SK-N-SH (cell line): ENCODE measurements around the gene ACVRL1. TPM values are rescaled to one million over a fixed set of nuclear protein-coding genes. Genes with fewer than 3 reads are reported as not detected.

Experiments used
- CTCF ChIA-PET: fragments of 300-600, 350-600 bp; formaldehyde crosslinking; extraction: SDS; loops from one replicate; lab custom pipeline; 2021; lab: Yijun Ruan, JAX
- POLR2A ChIA-PET: fragments of 350-600 bp; sonication (Branson Sonifier 250); formaldehyde crosslinking; extraction: SDS; loops from one replicate; lab custom pipeline; 2020; ENCODE audit warnings: antibody characterized with exemption, inconsistent platforms; lab: Yijun Ruan, JAX
- DNase-seq: peaks from one replicate; pipeline ENCODE4 v3.0.0; 2012
- H2AFZ ChIP-seq: fragments of 200-600 bp; sonication (generic); 2 replicates; pipeline ENCODE4 v1.8.1; 2016; ENCODE audit warnings: antibody characterized with exemption, mild to moderate bottlenecking, low read depth
- H3F3A ChIP-seq: fragments of 200-600 bp; sonication (generic); replicated peaks from 2 replicates; pipeline ENCODE3; 2016; ENCODE audit warnings: antibody characterized with exemption, mild to moderate bottlenecking; ENCODE audit not compliant: insufficient read depth
- H3K27ac ChIP-seq, 2 experiments: fragments of 200-500 bp in 1 of 2; fragments of 200-600 bp in 1 of 2; sonication (Bioruptor generic) in 1 of 2; sonication (generic), shearing (Covaris generic) in 1 of 2; 2 replicates each; pipeline versions ENCODE4 v1.5.1 to v1.6.1; 2014 to 2016; ENCODE audit warnings: low read depth in 2 of 2, inconsistent platforms in 1 of 2, low read length in 1 of 2, mild to moderate bottlenecking in 1 of 2, mixed read lengths in 1 of 2
- H3K27me3 ChIP-seq: fragments of 200-600 bp; sonication (generic), shearing (Covaris generic); 2 replicates; pipeline ENCODE4 v1.6.1; 2016; ENCODE audit warnings: mixed run types; ENCODE audit not compliant: insufficient read depth
- H3K36me3 ChIP-seq, 2 experiments: fragments of 200-500 bp in 1 of 2; fragments of 200-600 bp in 1 of 2; sonication (Bioruptor generic) in 1 of 2; sonication (generic) in 1 of 2; replicated peaks in 1 of 2; 2 replicates each; pipeline versions ENCODE3 to v1.5.1; 2014 to 2016; ENCODE audit warnings: low read length in 1 of 2, mild to moderate bottlenecking in 1 of 2; ENCODE audit not compliant: insufficient read depth in 2 of 2, control insufficient read depth in 1 of 2
- H3K4me1 ChIP-seq, 2 experiments: fragments of 200-500 bp in 1 of 2; fragments of 200-600 bp in 1 of 2; sonication (Bioruptor generic) in 1 of 2; sonication (generic), shearing (Covaris generic) in 1 of 2; 2 replicates each; pipeline versions ENCODE4 v1.5.1 to v1.6.1; 2014 to 2016; ENCODE audit warnings: low read depth in 1 of 2, low read length in 1 of 2, mixed run types in 1 of 2; ENCODE audit not compliant: insufficient read depth in 2 of 2, control insufficient read depth in 1 of 2
- H3K4me2 ChIP-seq: fragments of 200-600 bp; sonication (generic), shearing (Covaris generic); 2 replicates; pipeline ENCODE4 v1.6.1; 2017; ENCODE audit warnings: mixed run types
- H3K4me3 ChIP-seq, 2 experiments: fragments of 200-500 bp in 1 of 2; fragments of 200-600 bp in 1 of 2; sonication (Bioruptor generic) in 1 of 2; sonication (generic), shearing (Covaris generic) in 1 of 2; 2 replicates each; pipeline versions ENCODE4 v1.5.1 to v1.8.1; 2014 to 2016; ENCODE audit warnings: low read depth in 2 of 2, inconsistent platforms in 1 of 2, low read length in 1 of 2, mild to moderate bottlenecking in 1 of 2, mixed read lengths in 1 of 2, moderate library complexity in 1 of 2
- H3K79me2 ChIP-seq: fragments of 200-600 bp; sonication (generic); 2 replicates; pipeline ENCODE4 v1.8.1; 2017; ENCODE audit warnings: mild to moderate bottlenecking; ENCODE audit not compliant: insufficient read depth
- H3K9ac ChIP-seq: fragments of 200-600 bp; sonication (generic); 2 replicates; pipeline ENCODE4 v1.6.1; 2017; ENCODE audit warnings: mixed run types
- H3K9me2 ChIP-seq: fragments of 200-600 bp; sonication (generic); 2 replicates; pipeline ENCODE4 v1.6.1; 2017; ENCODE audit warnings: mixed run types
- H3K9me3 ChIP-seq: fragments of 200-600 bp; sonication (generic); 2 replicates; pipeline ENCODE4 v1.6.1; 2017; ENCODE audit warnings: mixed run types, mild to moderate bottlenecking, moderate library complexity
- H4K20me1 ChIP-seq: fragments of 200-600 bp; sonication (generic); 2 replicates; pipeline ENCODE4 v1.6.1; 2017; ENCODE audit warnings: mild to moderate bottlenecking, mixed run types; ENCODE audit not compliant: insufficient read depth
- CHD2 ChIP-seq: fragments of 150-350 bp; IDR thresholded peaks from 2 replicates; pipeline ENCODE4 v1.6.1; 2018; ENCODE audit warnings: low read length; ENCODE audit not compliant: partially characterized antibody
- ELF1 ChIP-seq: IDR thresholded peaks from 2 replicates; pipeline ENCODE4 v1.4.0; 2012
- EP300 ChIP-seq, 2 experiments: IDR thresholded peaks; 2 replicates each; pipeline versions ENCODE4 v1.4.0 to v1.6.1; 2012; ENCODE audit warnings: borderline replicate concordance in 1 of 2, low read depth in 1 of 2, low read length in 1 of 2
- EZH2phosphoT487 ChIP-seq: fragments of 200-600 bp; sonication (generic); IDR thresholded peaks from 2 replicates; pipeline ENCODE4 v1.6.1; 2017; ENCODE audit warnings: low read depth, mixed run types, mild to moderate bottlenecking, antibody characterized with exemption, moderate library complexity, borderline replicate concordance
- FOXJ3 ChIP-seq: sonication (generic); formaldehyde crosslinking; IDR thresholded peaks from 2 replicates; pipeline ENCODE4 v1.5.1; 2020; ENCODE audit warnings: mild to moderate bottlenecking, missing genetic modification reagents
- FOXM1 ChIP-seq: IDR thresholded peaks from 2 replicates; pipeline ENCODE4 v1.4.0; 2012; ENCODE audit warnings: low read depth, mild to moderate bottlenecking
- GATA2 ChIP-seq: sonication (generic); formaldehyde crosslinking; IDR thresholded peaks from 2 replicates; pipeline ENCODE4 v1.5.0; 2020; ENCODE audit warnings: mild to moderate bottlenecking, missing genetic modification reagents
- IRF3 ChIP-seq: fragments of 150-350 bp; IDR thresholded peaks from 2 replicates; pipeline ENCODE4 v1.6.1; 2016; ENCODE audit warnings: mild to moderate bottlenecking, low read depth, low read length
- POLR2AphosphoS5 ChIP-seq: IDR thresholded peaks from 2 replicates; pipeline ENCODE4 v1.6.1; 2012; ENCODE audit warnings: low read depth, low read length
- RAD21 ChIP-seq: IDR thresholded peaks from 2 replicates; pipeline ENCODE4 v1.6.1; 2012; ENCODE audit warnings: mild to moderate bottlenecking, low read length
- RCOR1 ChIP-seq: fragments of 150-350 bp; IDR thresholded peaks from 2 replicates; pipeline ENCODE4 v1.6.1; 2017; ENCODE audit warnings: antibody characterized with exemption, low read length
- RFX5 ChIP-seq: IDR thresholded peaks from 2 replicates; pipeline ENCODE4 v1.6.1; 2012; ENCODE audit warnings: mild to moderate bottlenecking, improper control_type of control experiment, low read length
- SIN3A ChIP-seq: IDR thresholded peaks from 2 replicates; pipeline ENCODE4 v1.6.1; 2012; ENCODE audit warnings: low read depth, mild to moderate bottlenecking, low read length, moderate library complexity, borderline replicate concordance
- SMC3 ChIP-seq: IDR thresholded peaks from 2 replicates; pipeline ENCODE4 v1.6.1; 2012; ENCODE audit warnings: low read depth, low read length, improper control_type of control experiment
- TAF1 ChIP-seq: IDR thresholded peaks from 2 replicates; pipeline ENCODE4 v1.6.1; 2012; ENCODE audit warnings: low read depth, mild to moderate bottlenecking, low read length, moderate library complexity, borderline replicate concordance
- TCF12 ChIP-seq: IDR thresholded peaks from 2 replicates; pipeline ENCODE4 v1.4.0; 2012
- YY1 ChIP-seq: IDR thresholded peaks from 2 replicates; pipeline ENCODE4 v1.4.0; 2012; ENCODE audit warnings: low read depth, mild to moderate bottlenecking
- WGBS: methylation state at CpG from one replicate; pipeline ENCODE4 v1.1.6; 2017; ENCODE audit warnings: low lambda C conversion rate; 5-methylcytosine and 5-hydroxymethylcytosine counted together
- polyA plus RNA-seq, 3 experiments: library from polyadenylated mRNA; depleted of rRNA; stranded (reverse); fragments of >200 nt; gene quantifications; 2 replicates each; pipeline ENCODE4 v1.2.3, GENCODE V29; 2012
- TF ChIP-seq, protein P1 (sequence below): IDR thresholded peaks from 2 replicates; pipeline ENCODE4; 2012
- TF ChIP-seq, protein P2 (sequence below): IDR thresholded peaks from 2 replicates; pipeline ENCODE4 v1.6.1; 2012; ENCODE audit warnings: mild to moderate bottlenecking, low read depth, low read length, moderate library complexity

The ACVRL1 gene
- polyA plus RNA-seq, 1 of the 3 experiments (the other 2 are of a cell fraction) = 0.07 TPM

- 56% methylated on average over 4 of the region's 4 CpGs for WGBS
- Histone ChIP-seq H3K27ac (peak overlapping the region in 1 of 2 experiments; percentile 89; a peak in 2 of 4 replicates), H3K4me2 (0 out of 2 replicates have a peak overlapping the region, but pooled peaks have one; percentile 15), H3K36me3 (peaks cover 0 to 7% of the 10 kb centered on the region in 2 experiments), H3K79me2 (peaks cover 44% of the 10 kb centered on the region), H3K4me1 (peaks cover 6 to 22% of the 10 kb centered on the region in 2 experiments; a peak in 2 of 4 replicates), H2AFZ (no peak overlapping the region), H3F3A (peaks cover 11% of the 10 kb centered on the region), H3K27me3 (0 out of 2 replicates have a peak, but pooled peaks cover 9% of the 10 kb centered on the region), H3K9me2 (no peaks in the 10 kb centered on the region), H4K20me1 (no peaks in the 10 kb centered on the region; the same call in 1 of the 2 replicates), H3K9ac (no peak overlapping the region), H3K9me3 (no peaks in the 10 kb centered on the region), H3K4me3 (peak overlapping the region in 1 of 2 experiments; percentile 94; a peak in 1 of 4 replicates)
- POLR2A ChIA-PET = no interaction called here
- DNase-seq = no peak
- CTCF ChIA-PET = interaction anchor here (0.6 to 3.6 kb wide), 8 partner anchors 8 to 870 kb away, joined by 3 to 18 read pairs (median 4); no protein-coding TSS in a partner anchor
- no peak for TF ChIP-seq FOXJ3
- TF ChIP-seq TCF12 = no peak
- no peak for TF ChIP-seq EP300 (IDR thresholded peaks at IDR 0.05; ENCODE audit: borderline replicate concordance in 1 of 2, low read depth in 1 of 2, low read length in 1 of 2)
- no peak for TF ChIP-seq POLR2AphosphoS5
- no peak for TF ChIP-seq RFX5
- TF ChIP-seq, protein P1, sequence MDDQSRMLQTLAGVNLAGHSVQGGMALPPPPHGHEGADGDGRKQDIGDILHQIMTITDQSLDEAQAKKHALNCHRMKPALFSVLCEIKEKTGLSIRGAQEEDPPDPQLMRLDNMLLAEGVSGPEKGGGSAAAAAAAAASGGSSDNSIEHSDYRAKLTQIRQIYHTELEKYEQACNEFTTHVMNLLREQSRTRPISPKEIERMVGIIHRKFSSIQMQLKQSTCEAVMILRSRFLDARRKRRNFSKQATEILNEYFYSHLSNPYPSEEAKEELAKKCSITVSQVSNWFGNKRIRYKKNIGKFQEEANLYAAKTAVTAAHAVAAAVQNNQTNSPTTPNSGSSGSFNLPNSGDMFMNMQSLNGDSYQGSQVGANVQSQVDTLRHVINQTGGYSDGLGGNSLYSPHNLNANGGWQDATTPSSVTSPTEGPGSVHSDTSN = no peak
- no peak for TF ChIP-seq FOXM1
- no peak for TF ChIP-seq ELF1
- TF ChIP-seq SMC3 = no peak
- no peak for TF ChIP-seq CHD2
- no peak for TF ChIP-seq TAF1
- no peak for TF ChIP-seq EZH2phosphoT487
- TF ChIP-seq, protein P2, sequence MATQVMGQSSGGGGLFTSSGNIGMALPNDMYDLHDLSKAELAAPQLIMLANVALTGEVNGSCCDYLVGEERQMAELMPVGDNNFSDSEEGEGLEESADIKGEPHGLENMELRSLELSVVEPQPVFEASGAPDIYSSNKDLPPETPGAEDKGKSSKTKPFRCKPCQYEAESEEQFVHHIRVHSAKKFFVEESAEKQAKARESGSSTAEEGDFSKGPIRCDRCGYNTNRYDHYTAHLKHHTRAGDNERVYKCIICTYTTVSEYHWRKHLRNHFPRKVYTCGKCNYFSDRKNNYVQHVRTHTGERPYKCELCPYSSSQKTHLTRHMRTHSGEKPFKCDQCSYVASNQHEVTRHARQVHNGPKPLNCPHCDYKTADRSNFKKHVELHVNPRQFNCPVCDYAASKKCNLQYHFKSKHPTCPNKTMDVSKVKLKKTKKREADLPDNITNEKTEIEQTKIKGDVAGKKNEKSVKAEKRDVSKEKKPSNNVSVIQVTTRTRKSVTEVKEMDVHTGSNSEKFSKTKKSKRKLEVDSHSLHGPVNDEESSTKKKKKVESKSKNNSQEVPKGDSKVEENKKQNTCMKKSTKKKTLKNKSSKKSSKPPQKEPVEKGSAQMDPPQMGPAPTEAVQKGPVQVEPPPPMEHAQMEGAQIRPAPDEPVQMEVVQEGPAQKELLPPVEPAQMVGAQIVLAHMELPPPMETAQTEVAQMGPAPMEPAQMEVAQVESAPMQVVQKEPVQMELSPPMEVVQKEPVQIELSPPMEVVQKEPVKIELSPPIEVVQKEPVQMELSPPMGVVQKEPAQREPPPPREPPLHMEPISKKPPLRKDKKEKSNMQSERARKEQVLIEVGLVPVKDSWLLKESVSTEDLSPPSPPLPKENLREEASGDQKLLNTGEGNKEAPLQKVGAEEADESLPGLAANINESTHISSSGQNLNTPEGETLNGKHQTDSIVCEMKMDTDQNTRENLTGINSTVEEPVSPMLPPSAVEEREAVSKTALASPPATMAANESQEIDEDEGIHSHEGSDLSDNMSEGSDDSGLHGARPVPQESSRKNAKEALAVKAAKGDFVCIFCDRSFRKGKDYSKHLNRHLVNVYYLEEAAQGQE = no peak
- TF ChIP-seq YY1 = no peak
- TF ChIP-seq IRF3 = no peak
- no peak for TF ChIP-seq RAD21
- TF ChIP-seq GATA2 = no peak
- no peak for TF ChIP-seq RCOR1
- no peak for TF ChIP-seq SIN3A
Observed at GRCh38 chr12:51953864-51954263, 46.6 kb downstream of the ACVRL1 start.
